ENCODE data around the gene PRG2. TPM values are rescaled to one million over a fixed set of nuclear protein-coding genes. Genes with fewer than 3 reads are reported as not detected.

PRG2 gene
- total and polyA plus RNA-seq, 9 of the 15 experiments (the other 6 are each of a cell fraction or from before 2014, with no cell fraction given): 1.8 to 78.0 (median 26.6) TPM

GRCh38 chr11:57426929-57427726 lies 36.7 kb upstream of the PRG2 start, which contains the start of gene SLC43A3 (continued):
- TF ChIP-seq ZBTB12 (CRISPR knock-in tag; IDR thresholded peaks at IDR 0.05): no peak
- peak; percentile 61; the same call in 1 of the 2 replicates for TF ChIP-seq ETV1 (tag; conservative IDR thresholded peaks at IDR 0.05; ENCODE audit: low read depth)
- 0 out of 2 replicates have a peak, but pooled peaks have one; percentile 44 for TF ChIP-seq ZNF589 (CRISPR knock-in tag; IDR thresholded peaks at IDR 0.05; ENCODE audit: low read depth)
- no peak for TF ChIP-seq ARID3A (IDR thresholded peaks at IDR 0.05; ENCODE audit: borderline replicate concordance, low read depth, low read length)
- TF ChIP-seq BCL6 (CRISPR knock-in tag; IDR thresholded peaks at IDR 0.05): no peak
- TF ChIP-seq E2F6 (IDR thresholded peaks at IDR 0.05; ENCODE audit: borderline replicate concordance in 1 of 2, extremely low read depth in 1 of 2, insufficient read depth in 1 of 2, insufficient read length in 1 of 2, low read depth in 1 of 2, low read length in 1 of 2, poor library complexity in 1 of 2, severe bottlenecking in 1 of 2): peak; percentile 87 to 95
- peak; percentile 76 for TF ChIP-seq POLR2AphosphoS5 (IDR thresholded peaks at IDR 0.05; ENCODE audit: control insufficient read depth, insufficient read depth, low read depth, low read length)
- TF ChIP-seq ZNF518B (CRISPR knock-in tag; IDR thresholded peaks at IDR 0.05): no peak
- TF ChIP-seq PRDM10 (IDR thresholded peaks at IDR 0.05; ENCODE audit: partially characterized antibody): no peak
- TF ChIP-seq RFX1 (IDR thresholded peaks at IDR 0.05): no peak
- TF ChIP-seq FOXO4 (CRISPR knock-in tag; IDR thresholded peaks at IDR 0.05): no peak
- TF ChIP-seq KLF16 (IDR thresholded peaks at IDR 0.05): no peak

Measured in K562 (cell line).